MM.1S (cell line): ENCODE measurements around the gene ASMTL.

ENCODE experiments used
- CTCF ChIP-seq: fragments of 300-600 bp; sonication (generic); IDR thresholded peaks from 2 replicates; pipeline ENCODE4 v1.5.1; 2016; ENCODE audit warnings: antibody characterized with exemption, low read length, mixed read lengths
- EZH2 ChIP-seq: fragments of 300-600 bp; sonication (generic); optimal IDR thresholded peaks from 2 replicates; pipeline ENCODE3; 2017; ENCODE audit warnings: low read depth, mild to moderate bottlenecking, antibody characterized with exemption, low read length, mixed read lengths

GRCh38 chrX:1466232-1466661 lies 13.5 kb upstream of the ASMTL start:
- TF ChIP-seq CTCF (no peak), EZH2 (no peak)
